ENCODE results near the gene KMT5C. TPM values are rescaled to one million over a fixed set of nuclear protein-coding genes. Genes with fewer than 3 reads are reported as not detected.

The KMT5C gene
- total and polyA plus RNA-seq, 10 of the 15 experiments (the other 5 are each of a cell fraction or from before 2014, with no cell fraction given) = 0.20 to 15.8 (median 4.3) TPM; not detected in 1

DNA sequence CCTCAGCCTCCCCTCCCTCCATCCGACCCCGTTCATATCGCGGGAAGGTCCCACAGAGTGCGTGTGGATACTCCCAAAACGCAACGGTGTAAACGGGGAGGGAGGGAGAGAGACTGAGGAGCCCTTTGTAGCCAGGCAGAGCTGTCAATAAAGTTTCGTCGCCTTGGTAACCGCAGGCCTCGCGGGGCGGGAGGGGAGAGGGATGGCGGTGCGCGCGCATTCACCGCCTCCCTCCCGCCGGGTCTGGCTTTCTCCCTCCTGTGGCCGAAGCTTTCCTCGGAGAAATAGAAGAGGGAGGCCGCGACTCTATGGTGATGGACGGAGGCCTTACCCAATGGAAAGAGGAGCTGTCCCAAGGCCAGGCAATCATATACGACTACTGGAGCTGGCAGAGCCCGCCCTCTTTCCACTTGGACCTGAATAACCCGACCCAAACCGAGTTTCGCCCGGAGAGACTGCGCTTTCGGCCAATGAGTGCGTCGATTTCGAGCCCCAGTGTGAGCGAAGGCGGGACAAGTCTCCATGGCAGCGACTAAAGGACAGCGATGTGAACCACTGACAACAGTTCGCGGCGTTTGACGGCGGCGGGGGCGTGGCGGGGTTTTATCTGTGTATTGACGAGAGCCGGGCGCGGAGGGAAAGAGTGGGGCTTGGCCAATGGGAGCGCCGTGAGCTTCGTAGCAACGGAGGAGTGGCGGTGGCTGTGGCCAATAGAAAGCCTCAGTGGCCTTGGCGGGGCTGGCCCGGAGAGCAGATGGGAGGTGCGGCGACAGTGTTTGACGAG lies at the start of gene KMT5C (continued):
- TF ChIP-seq, protein P1, sequence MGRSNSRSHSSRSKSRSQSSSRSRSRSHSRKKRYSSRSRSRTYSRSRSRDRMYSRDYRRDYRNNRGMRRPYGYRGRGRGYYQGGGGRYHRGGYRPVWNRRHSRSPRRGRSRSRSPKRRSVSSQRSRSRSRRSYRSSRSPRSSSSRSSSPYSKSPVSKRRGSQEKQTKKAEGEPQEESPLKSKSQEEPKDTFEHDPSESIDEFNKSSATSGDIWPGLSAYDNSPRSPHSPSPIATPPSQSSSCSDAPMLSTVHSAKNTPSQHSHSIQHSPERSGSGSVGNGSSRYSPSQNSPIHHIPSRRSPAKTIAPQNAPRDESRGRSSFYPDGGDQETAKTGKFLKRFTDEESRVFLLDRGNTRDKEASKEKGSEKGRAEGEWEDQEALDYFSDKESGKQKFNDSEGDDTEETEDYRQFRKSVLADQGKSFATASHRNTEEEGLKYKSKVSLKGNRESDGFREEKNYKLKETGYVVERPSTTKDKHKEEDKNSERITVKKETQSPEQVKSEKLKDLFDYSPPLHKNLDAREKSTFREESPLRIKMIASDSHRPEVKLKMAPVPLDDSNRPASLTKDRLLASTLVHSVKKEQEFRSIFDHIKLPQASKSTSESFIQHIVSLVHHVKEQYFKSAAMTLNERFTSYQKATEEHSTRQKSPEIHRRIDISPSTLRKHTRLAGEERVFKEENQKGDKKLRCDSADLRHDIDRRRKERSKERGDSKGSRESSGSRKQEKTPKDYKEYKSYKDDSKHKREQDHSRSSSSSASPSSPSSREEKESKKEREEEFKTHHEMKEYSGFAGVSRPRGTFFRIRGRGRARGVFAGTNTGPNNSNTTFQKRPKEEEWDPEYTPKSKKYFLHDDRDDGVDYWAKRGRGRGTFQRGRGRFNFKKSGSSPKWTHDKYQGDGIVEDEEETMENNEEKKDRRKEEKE (IDR thresholded peaks at IDR 0.05) = no peak
- TF ChIP-seq CBFB (IDR thresholded peaks at IDR 0.05; ENCODE audit: low read depth) = 0 out of 2 replicates have a peak, but pooled peaks have one; percentile 30
- TF ChIP-seq, protein P2, sequence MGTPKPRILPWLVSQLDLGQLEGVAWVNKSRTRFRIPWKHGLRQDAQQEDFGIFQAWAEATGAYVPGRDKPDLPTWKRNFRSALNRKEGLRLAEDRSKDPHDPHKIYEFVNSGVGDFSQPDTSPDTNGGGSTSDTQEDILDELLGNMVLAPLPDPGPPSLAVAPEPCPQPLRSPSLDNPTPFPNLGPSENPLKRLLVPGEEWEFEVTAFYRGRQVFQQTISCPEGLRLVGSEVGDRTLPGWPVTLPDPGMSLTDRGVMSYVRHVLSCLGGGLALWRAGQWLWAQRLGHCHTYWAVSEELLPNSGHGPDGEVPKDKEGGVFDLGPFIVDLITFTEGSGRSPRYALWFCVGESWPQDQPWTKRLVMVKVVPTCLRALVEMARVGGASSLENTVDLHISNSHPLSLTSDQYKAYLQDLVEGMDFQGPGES (IDR thresholded peaks at IDR 0.05) = peak; percentile 97
- peak; percentile 51; the same call in 1 of the 2 replicates for TF ChIP-seq POLR2AphosphoS5 (IDR thresholded peaks at IDR 0.05; ENCODE audit: low read length)
- TF ChIP-seq JUND (IDR thresholded peaks at IDR 0.05; ENCODE audit: low read depth, low read length) = 0 out of 2 replicates have a peak, but pooled peaks have one; percentile 22
- TF ChIP-seq LARP7 (IDR thresholded peaks at IDR 0.05) = no peak
- TF ChIP-seq SUZ12 (IDR thresholded peaks at IDR 0.05; ENCODE audit: unreplicated experiment) = no peak
- TF ChIP-seq FOXM1 (IDR thresholded peaks at IDR 0.05; ENCODE audit: low read depth, low read length) = no peak
- no peak for TF ChIP-seq NR2C1 (IDR thresholded peaks at IDR 0.05)
- TF ChIP-seq STAT1 (conservative IDR thresholded peaks at IDR 0.05) = no peak
- no peak for TF ChIP-seq TCF3 (IDR thresholded peaks at IDR 0.05; ENCODE audit: borderline replicate concordance, insufficient read depth, low read depth, low read length)
- TF ChIP-seq WRNIP1 (IDR thresholded peaks at IDR 0.05; ENCODE audit: borderline replicate concordance, low read depth, low read length) = no peak
- TF ChIP-seq, protein P3, sequence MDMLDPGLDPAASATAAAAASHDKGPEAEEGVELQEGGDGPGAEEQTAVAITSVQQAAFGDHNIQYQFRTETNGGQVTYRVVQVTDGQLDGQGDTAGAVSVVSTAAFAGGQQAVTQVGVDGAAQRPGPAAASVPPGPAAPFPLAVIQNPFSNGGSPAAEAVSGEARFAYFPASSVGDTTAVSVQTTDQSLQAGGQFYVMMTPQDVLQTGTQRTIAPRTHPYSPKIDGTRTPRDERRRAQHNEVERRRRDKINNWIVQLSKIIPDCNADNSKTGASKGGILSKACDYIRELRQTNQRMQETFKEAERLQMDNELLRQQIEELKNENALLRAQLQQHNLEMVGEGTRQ (IDR thresholded peaks at IDR 0.05; ENCODE audit: borderline replicate concordance, low read depth, low read length) = no peak; the same call in 1 of the 2 replicates
- peak in 1 of 2 experiments; percentile 73; a peak in 2 of 3 replicates for TF ChIP-seq EGR1 (IDR thresholded peaks at IDR 0.05; ENCODE audit: borderline replicate concordance in 1 of 2, low read depth in 2 of 2, low read length in 2 of 2)
- TF ChIP-seq, protein P4, sequence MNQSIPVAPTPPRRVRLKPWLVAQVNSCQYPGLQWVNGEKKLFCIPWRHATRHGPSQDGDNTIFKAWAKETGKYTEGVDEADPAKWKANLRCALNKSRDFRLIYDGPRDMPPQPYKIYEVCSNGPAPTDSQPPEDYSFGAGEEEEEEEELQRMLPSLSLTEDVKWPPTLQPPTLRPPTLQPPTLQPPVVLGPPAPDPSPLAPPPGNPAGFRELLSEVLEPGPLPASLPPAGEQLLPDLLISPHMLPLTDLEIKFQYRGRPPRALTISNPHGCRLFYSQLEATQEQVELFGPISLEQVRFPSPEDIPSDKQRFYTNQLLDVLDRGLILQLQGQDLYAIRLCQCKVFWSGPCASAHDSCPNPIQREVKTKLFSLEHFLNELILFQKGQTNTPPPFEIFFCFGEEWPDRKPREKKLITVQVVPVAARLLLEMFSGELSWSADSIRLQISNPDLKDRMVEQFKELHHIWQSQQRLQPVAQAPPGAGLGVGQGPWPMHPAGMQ (IDR thresholded peaks at IDR 0.05; ENCODE audit: borderline replicate concordance) = no peak
